ENCODE results near the gene VTI1A. TPM values are rescaled to one million over a fixed set of nuclear protein-coding genes. Genes with fewer than 3 reads are reported as not detected.

Gene VTI1A
- total and polyA plus RNA-seq, 2 of the 13 experiments (the other 11 are each of a cell fraction or from before 2014, with no cell fraction given), result 11.7 to 32.7 TPM

DNA sequence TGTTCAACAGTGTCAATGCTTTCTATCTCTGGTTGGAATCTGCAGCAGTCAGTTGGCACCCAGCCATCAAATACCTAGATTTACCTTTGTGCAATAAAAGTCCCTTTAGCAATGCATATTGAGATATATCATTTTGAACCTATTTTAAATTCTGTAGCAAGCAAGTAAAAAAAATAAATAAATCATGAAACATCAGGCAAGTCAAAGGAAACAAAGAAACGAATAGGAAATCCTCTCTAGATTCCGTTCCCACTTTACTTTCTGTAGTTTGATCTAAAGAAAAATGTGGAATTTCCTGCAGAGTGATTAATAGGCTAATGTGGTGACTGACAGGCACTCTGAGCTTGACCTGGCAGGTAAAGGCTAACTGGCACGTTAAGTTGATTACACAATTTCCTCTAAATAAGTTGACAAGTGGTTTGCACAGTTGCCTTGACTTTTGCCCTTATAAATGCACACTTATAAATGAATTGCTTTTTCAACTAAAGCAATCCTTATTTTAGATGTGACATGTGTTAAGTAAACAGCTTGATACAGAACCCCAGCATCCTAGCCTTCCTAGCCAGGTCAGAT is 294.9 kb downstream of the VTI1A start (continued):
- TF ChIP-seq, protein P1, sequence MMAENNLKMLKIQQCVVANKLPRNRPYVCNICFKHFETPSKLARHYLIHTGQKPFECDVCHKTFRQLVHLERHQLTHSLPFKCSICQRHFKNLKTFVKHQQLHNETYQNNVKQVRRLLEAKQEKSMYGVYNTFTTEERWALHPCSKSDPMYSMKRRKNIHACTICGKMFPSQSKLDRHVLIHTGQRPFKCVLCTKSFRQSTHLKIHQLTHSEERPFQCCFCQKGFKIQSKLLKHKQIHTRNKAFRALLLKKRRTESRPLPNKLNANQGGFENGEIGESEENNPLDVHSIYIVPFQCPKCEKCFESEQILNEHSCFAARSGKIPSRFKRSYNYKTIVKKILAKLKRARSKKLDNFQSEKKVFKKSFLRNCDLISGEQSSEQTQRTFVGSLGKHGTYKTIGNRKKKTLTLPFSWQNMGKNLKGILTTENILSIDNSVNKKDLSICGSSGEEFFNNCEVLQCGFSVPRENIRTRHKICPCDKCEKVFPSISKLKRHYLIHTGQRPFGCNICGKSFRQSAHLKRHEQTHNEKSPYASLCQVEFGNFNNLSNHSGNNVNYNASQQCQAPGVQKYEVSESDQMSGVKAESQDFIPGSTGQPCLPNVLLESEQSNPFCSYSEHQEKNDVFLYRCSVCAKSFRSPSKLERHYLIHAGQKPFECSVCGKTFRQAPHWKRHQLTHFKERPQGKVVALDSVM (CRISPR knock-in tag; IDR thresholded peaks at IDR 0.05), result no peak
- peak; percentile 96 for TF ChIP-seq MED1 (CRISPR knock-in tag; IDR thresholded peaks at IDR 0.05)
- TF ChIP-seq ZKSCAN5 (CRISPR knock-in tag; IDR thresholded peaks at IDR 0.05), result no peak
- no peak for TF ChIP-seq ZKSCAN1 (IDR thresholded peaks at IDR 0.05; ENCODE audit: low read length)
- TF ChIP-seq RERE (CRISPR knock-in tag; IDR thresholded peaks at IDR 0.05; ENCODE audit: low read depth), result peak; percentile 74; the same call in 1 of the 2 replicates
- TF ChIP-seq NCOR1 (IDR thresholded peaks at IDR 0.05; ENCODE audit: borderline replicate concordance, low read length), result peak; percentile 53; the same call in 1 of the 2 replicates
- TF ChIP-seq ZEB1 (IDR thresholded peaks at IDR 0.05; ENCODE audit: insufficient replicate concordance, low read depth), result peak; percentile 80
- peak; percentile 49; the same call in 1 of the 2 replicates for TF ChIP-seq ATF1 (CRISPR knock-in tag; IDR thresholded peaks at IDR 0.05)
- TF ChIP-seq NONO (IDR thresholded peaks at IDR 0.05), result no peak
- TF ChIP-seq NONO (CRISPR knock-in tag; conservative IDR thresholded peaks at IDR 0.05), result no peak
- TF ChIP-seq ZFP90 (CRISPR knock-in tag; IDR thresholded peaks at IDR 0.05; ENCODE audit: borderline replicate concordance), result no peak
- peak; percentile 93 for TF ChIP-seq RXRB (CRISPR knock-in tag; IDR thresholded peaks at IDR 0.05; ENCODE audit: borderline replicate concordance)
- peak; percentile 81; the same call in 1 of the 2 replicates for TF ChIP-seq ZBTB20 (CRISPR knock-in tag; IDR thresholded peaks at IDR 0.05; ENCODE audit: borderline replicate concordance, low read depth)
- no peak for TF ChIP-seq SP2 (CRISPR knock-in tag; IDR thresholded peaks at IDR 0.05)
- no peak for TF ChIP-seq CREB1 (IDR thresholded peaks at IDR 0.05)
- TF ChIP-seq CREB1 (CRISPR knock-in tag; IDR thresholded peaks at IDR 0.05), result peak; percentile 45; the same call in 1 of the 2 replicates
- TF ChIP-seq TEAD3 (CRISPR knock-in tag; optimal IDR thresholded peaks at IDR 0.05; ENCODE audit: borderline replicate concordance), result peak; percentile 33
- peak; percentile 74 for TF ChIP-seq PBX2 (CRISPR knock-in tag; IDR thresholded peaks at IDR 0.05)
- TF ChIP-seq GATA4 (IDR thresholded peaks at IDR 0.05; ENCODE audit: borderline replicate concordance, low read depth), result peak; percentile 83; the same call in 1 of the 2 replicates
- TF ChIP-seq, protein P2, sequence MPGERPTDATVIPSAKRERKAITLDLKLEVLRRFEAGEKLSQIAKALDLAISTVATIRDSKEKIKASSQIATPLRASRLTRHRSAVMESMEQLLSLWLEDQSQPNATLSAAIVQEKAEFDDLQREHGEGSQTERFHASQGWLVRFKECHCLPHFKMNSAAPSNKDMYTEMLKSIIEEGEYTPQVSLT (CRISPR knock-in tag; IDR thresholded peaks at IDR 0.05; ENCODE audit: borderline replicate concordance, low read depth), result no peak
- peak; percentile 94 for TF ChIP-seq NR2F6 (IDR thresholded peaks at IDR 0.05)
- TF ChIP-seq NR2F6 (CRISPR knock-in tag; IDR thresholded peaks at IDR 0.05), result peak; percentile 93
- no peak for TF ChIP-seq GLI4 (CRISPR knock-in tag; IDR thresholded peaks at IDR 0.05; ENCODE audit: borderline replicate concordance)

Data from HepG2 (cell line).